Body of pancreas (tissue), 4 donors: ENCODE data around the gene SLC39A10. TPM values are rescaled to one million over a fixed set of nuclear protein-coding genes. Genes with fewer than 3 reads are reported as not detected.

Experiments
- ATAC-seq: fragments of 150-250 bp; one replicate; pipeline ENCODE4 v1.9.1; 2016
- DNase-seq, 4 donors: peaks; one replicate each; pipeline ENCODE4 v3.0.0-alpha.2; 2019
- H3K27ac ChIP-seq, 4 donors: fragments of 200-600 bp; sonication (generic); 1 replicate in 3 of 4; 2 replicates in 1 of 4; pipeline versions ENCODE4 v1.5.1 to v1.6.1; 2016 to 2019; ENCODE audit warnings: mild to moderate bottlenecking in 1 of 4, mixed read lengths in 1 of 4, moderate library complexity in 1 of 4
- H3K27me3 ChIP-seq, 2 donors: fragments of 200-600 bp; sonication (generic); one replicate each; pipeline ENCODE4 v1.6.0; 2016; ENCODE audit warnings: mild to moderate bottlenecking in 1 of 2
- H3K36me3 ChIP-seq, 2 donors: fragments of 200-600 bp; sonication (generic); replicated peaks in 1 of 2; 2 replicates each; pipeline ENCODE4 v1.5.1; 2016; ENCODE audit warnings: low read depth in 2 of 2; ENCODE audit not compliant: insufficient read depth in 1 of 2
- H3K4me1 ChIP-seq: fragments of 200-600 bp; sonication (generic); one replicate; pipeline ENCODE4 v1.6.0; 2016
- H3K4me3 ChIP-seq, 2 donors: fragments of 200-600 bp; sonication (generic); 1 replicate in 1 of 2; 2 replicates in 1 of 2; pipeline ENCODE4 v1.5.1; 2016 to 2019
- H3K9me3 ChIP-seq, 3 donors: fragments of 200-600 bp; sonication (generic); 1 replicate in 2 of 3; 2 replicates in 1 of 3; pipeline ENCODE4 v1.5.1; 2016
- CTCF ChIP-seq, 7 experiments: fragments of 450-650 bp in 4 of 7; fragments of 200-600 bp in 3 of 7; sonication (generic) in 3 of 7; IDR thresholded peaks; one replicate each; pipeline ENCODE4 v1.5.1; 2016 to 2019; ENCODE audit warnings: antibody characterized with exemption in 7 of 7
- POLR2A ChIP-seq, 3 donors: fragments of 450-650 bp; IDR thresholded peaks; one replicate each; pipeline ENCODE4 v1.6.1; 2016; ENCODE audit warnings: antibody characterized with exemption in 3 of 3, mild to moderate bottlenecking in 2 of 3
- WGBS, 2 donors: methylation state at CpG; one replicate each; pipeline ENCODE4 v1.1.5; 2017; 5-methylcytosine and 5-hydroxymethylcytosine counted together
- intact Hi-C: fragments of 100-400 bp; cut with DNase I; formaldehyde crosslinking; loops from one replicate; pipeline ENCODE4 v1.15.1; 2023
- total RNA-seq, 2 donors: library from RNA; depleted of rRNA; stranded (reverse); fragments of >200 nt; gene quantifications; one replicate each; pipeline ENCODE4 v1.1.0, GENCODE V29; 2016

Gene SLC39A10
- total RNA-seq, 2 donors from 2014 or later, result 17.8 to 18.7 TPM

GRCh38 chr2:195648787-195649186 is 8.2 kb upstream of the SLC39A10 start:
- ATAC-seq (no peak), DNase-seq (no peak)
- no peaks in the 10 kb centered on the region for H3K9me3 ChIP-seq
- intact Hi-C loops, result no loop called here
- TF ChIP-seq CTCF (IDR thresholded peaks at IDR 0.05) (no peak), POLR2A (IDR thresholded peaks at IDR 0.05) (no peak)
- 76 to 91% methylated on average over 5 of the region's 5 CpGs for WGBS, 2 donors
- no peak overlapping the region for H3K4me3 ChIP-seq
- H3K27ac ChIP-seq, result no peak overlapping the region
- no peaks in the 10 kb centered on the region for H3K27me3 ChIP-seq
- H3K4me1 ChIP-seq, result no peaks in the 10 kb centered on the region
- H3K36me3 ChIP-seq, result no peaks in the 10 kb centered on the region

- no peak for TF ChIP-seq POLR2A (IDR thresholded peaks at IDR 0.05)
- no peak for TF ChIP-seq CTCF (IDR thresholded peaks at IDR 0.05)
- intact Hi-C loops, result no loop called here
- peak overlapping the region in 1 of 4 donors; percentile 31 for H3K27ac ChIP-seq
- 63 to 70% methylated on average over 6 of the region's 6 CpGs for WGBS, 2 donors
- H3K36me3 ChIP-seq, result no peaks in the 10 kb centered on the region
- no peaks in the 10 kb centered on the region for H3K4me1 ChIP-seq
- no peaks in the 10 kb centered on the region for H3K27me3 ChIP-seq
- H3K4me3 ChIP-seq, result no peak overlapping the region
- ATAC-seq, result no peak
- no peak for DNase-seq
- no peaks in the 10 kb centered on the region for H3K9me3 ChIP-seq
These were observed 7.3 kb upstream of the SLC39A10 start for GRCh38 chr2:195649629-195650190.

- Histone ChIP-seq H3K27me3 (no peaks in the 10 kb centered on the region), H3K4me1 (no peaks in the 10 kb centered on the region), H3K4me3 (no peak overlapping the region), H3K27ac (no peak overlapping the region), H3K9me3 (no peaks in the 10 kb centered on the region), H3K36me3 (no peaks in the 10 kb centered on the region)
- no peak for DNase-seq
- WGBS, 2 donors, result 63 to 82% methylated on average over 4 of the region's 4 CpGs
- intact Hi-C loops, result no loop called here
- ATAC-seq, result no peak
- TF ChIP-seq POLR2A (IDR thresholded peaks at IDR 0.05) (no peak), CTCF (IDR thresholded peaks at IDR 0.05) (no peak)
These were observed 6.0 kb upstream of the SLC39A10 start for GRCh38 chr2:195651046-195651445.

- TF ChIP-seq CTCF (IDR thresholded peaks at IDR 0.05) (no peak), POLR2A (IDR thresholded peaks at IDR 0.05) (no peak)
- Histone ChIP-seq H3K4me3 (no peak overlapping the region), H3K27ac (no peak overlapping the region), H3K4me1 (peaks cover 4% of the 10 kb centered on the region), H3K27me3 (no peaks in the 10 kb centered on the region), H3K9me3 (no peaks in the 10 kb centered on the region), H3K36me3 (no peaks in the 10 kb centered on the region)
- ATAC-seq (no peak), DNase-seq (no peak)
- intact Hi-C loops, result no loop called here
These were observed 4.1 kb upstream of the SLC39A10 start for GRCh38 chr2:195652911-195653310.

- WGBS, 2 donors, result 23% methylated on average over 19 of the region's 19 CpGs
- H3K27ac ChIP-seq, result peak overlapping the region; percentile 82 to 100 (median 98)
- H3K9me3 ChIP-seq, result no peaks in the 10 kb centered on the region
- intact Hi-C loops, result no loop called here
- peak overlapping the region in 1 of 2 donors; percentile 2 for H3K4me3 ChIP-seq
- DNase-seq (peak in 3 of 4 donors; percentile 14 to 27 (median 18)), ATAC-seq (no peak)
- H3K36me3 ChIP-seq, result no peaks in the 10 kb centered on the region
- no peak for TF ChIP-seq CTCF (IDR thresholded peaks at IDR 0.05)
- TF ChIP-seq POLR2A (IDR thresholded peaks at IDR 0.05), result no peak
- no peaks in the 10 kb centered on the region for H3K27me3 ChIP-seq
- H3K4me1 ChIP-seq, result peaks cover 27% of the 10 kb centered on the region
These were observed 716 bp upstream of the SLC39A10 start for GRCh38 chr2:195656161-195656858.
